Naive thymus-derived CD4-positive, alpha-beta T cell (primary cell): ENCODE measurements around the gene HIP1R. TPM values are rescaled to one million over a fixed set of nuclear protein-coding genes. Genes with fewer than 3 reads are reported as not detected.
"Not testable (repeated sequence)": the region's sequence is repeated elsewhere in the genome, so short reads cannot be mapped to it uniquely, and the experiment has no call there.

ENCODE experiments used
- ATAC-seq: fragments of 150-1000 bp; cut with Tn5 transposase; 2 replicates; pipeline ENCODE4 v1.10.0; 2021; ENCODE audit warnings: mild to moderate bottlenecking, moderate library complexity
- CTCF ChIA-PET: fragments of 350-600 bp; sonication (Branson Sonifier 250); formaldehyde crosslinking; loops from one replicate; lab custom pipeline; 2021; ENCODE audit warnings: antibody characterized with exemption; lab: Charles Lee
- POLR2A ChIA-PET: fragments of 350-600 bp; sonication (Branson Sonifier 250); formaldehyde crosslinking; loops from one replicate; lab custom pipeline; 2021; ENCODE audit warnings: antibody characterized with exemption, inconsistent platforms; lab: Charles Lee
- DNase-seq, 9 donors: peaks; one replicate each; pipeline versions ENCODE4 v3.0.0 to v3.0.0-alpha.2; 2020 to 2022; ENCODE audit warnings: mixed read lengths in 1 of 9
- H3K27ac ChIP-seq: one replicate; pipeline ENCODE4 v1.7.0; 2013; ENCODE audit warnings: mild to moderate bottlenecking, low read depth, low read length, moderate library complexity
- H3K27me3 ChIP-seq, 2 donors: one replicate each; pipeline ENCODE4 v1.7.0; 2013; ENCODE audit warnings: low read length in 2 of 2, mild to moderate bottlenecking in 2 of 2, moderate library complexity in 2 of 2; ENCODE audit not compliant: control insufficient read depth in 2 of 2, insufficient read depth in 2 of 2
- H3K36me3 ChIP-seq, 3 experiments: 1 replicate in 2 of 3; 2 replicates in 1 of 3; pipeline ENCODE4 v1.7.0; 2013; ENCODE audit warnings: low read length in 3 of 3, mild to moderate bottlenecking in 3 of 3, moderate library complexity in 1 of 3; ENCODE audit not compliant: insufficient read depth in 3 of 3, control insufficient read depth in 2 of 3
- H3K4me1 ChIP-seq, 2 donors: one replicate each; pipeline ENCODE4 v1.7.0; 2013; ENCODE audit warnings: low read length in 2 of 2, mild to moderate bottlenecking in 2 of 2, moderate library complexity in 1 of 2; ENCODE audit not compliant: control insufficient read depth in 2 of 2, insufficient read depth in 2 of 2
- H3K4me3 ChIP-seq: 2 replicates; pipeline ENCODE4 v1.7.0; 2013; ENCODE audit warnings: mild to moderate bottlenecking, low read length
- H3K9me3 ChIP-seq, 3 experiments: 1 replicate in 2 of 3; 2 replicates in 1 of 3; pipeline ENCODE4 v1.7.0; 2013; ENCODE audit warnings: low read length in 3 of 3; ENCODE audit not compliant: control insufficient read depth in 2 of 3
- H3K27ac Mint-ChIP-seq, 9 donors: one replicate each; pipeline ENCODE4 v1.8.0; 2020 to 2022; ENCODE audit warnings: mixed read lengths in 9 of 9, mild to moderate bottlenecking in 8 of 9, moderate library complexity in 5 of 9, inconsistent platforms in 2 of 9
- H3K27me3 Mint-ChIP-seq, 5 donors: one replicate each; pipeline ENCODE4 v1.8.0; 2021 to 2022; ENCODE audit warnings: mixed read lengths in 5 of 5, mild to moderate bottlenecking in 1 of 5
- H3K36me3 Mint-ChIP-seq, 5 donors: one replicate each; pipeline ENCODE4 v1.8.0; 2020 to 2022; ENCODE audit warnings: mixed read lengths in 5 of 5, mild to moderate bottlenecking in 3 of 5, inconsistent platforms in 1 of 5
- H3K4me1 Mint-ChIP-seq, 7 donors: one replicate each; pipeline ENCODE4 v1.8.0; 2020 to 2022; ENCODE audit warnings: mixed read lengths in 7 of 7, mild to moderate bottlenecking in 3 of 7, inconsistent platforms in 1 of 7
- H3K4me3 Mint-ChIP-seq, 10 donors: one replicate each; pipeline ENCODE4 v1.8.0; 2020 to 2022; ENCODE audit warnings: mild to moderate bottlenecking in 10 of 10, mixed read lengths in 10 of 10, moderate library complexity in 6 of 10, inconsistent platforms in 2 of 10
- H3K9me3 Mint-ChIP-seq, 11 donors: one replicate each; pipeline ENCODE4 v1.8.0; 2020 to 2022; ENCODE audit warnings: mixed read lengths in 11 of 11, mild to moderate bottlenecking in 4 of 11, inconsistent platforms in 1 of 11, moderate library complexity in 1 of 11
- intact Hi-C, 2 donors: fragments of 100-400 bp; cut with micrococcal nuclease; formaldehyde crosslinking; loops; one replicate each; pipeline ENCODE4 v1.15.1; 2023
- polyA plus RNA-seq, 2 donors: library from polyadenylated mRNA; unstranded; fragments of 300-500 nt; fragmentation: Illumina TruSeq; gene quantifications; one replicate each; pipeline ENCODE4 v1.2.3, GENCODE V29; 2021
- total RNA-seq, 6 experiments: library from RNA in 5 of 6; stranded (reverse) in 5 of 6; gene quantifications; 1 replicate in 5 of 6; 2 replicates in 1 of 6; pipeline ENCODE4 v1.2.3 and lab custom pipeline; 2021 to 2026

HIP1R gene
- total and polyA plus RNA-seq, 7 experiments from 2014 or later = 7.0 to 162 (median 87.2) TPM

DNA sequence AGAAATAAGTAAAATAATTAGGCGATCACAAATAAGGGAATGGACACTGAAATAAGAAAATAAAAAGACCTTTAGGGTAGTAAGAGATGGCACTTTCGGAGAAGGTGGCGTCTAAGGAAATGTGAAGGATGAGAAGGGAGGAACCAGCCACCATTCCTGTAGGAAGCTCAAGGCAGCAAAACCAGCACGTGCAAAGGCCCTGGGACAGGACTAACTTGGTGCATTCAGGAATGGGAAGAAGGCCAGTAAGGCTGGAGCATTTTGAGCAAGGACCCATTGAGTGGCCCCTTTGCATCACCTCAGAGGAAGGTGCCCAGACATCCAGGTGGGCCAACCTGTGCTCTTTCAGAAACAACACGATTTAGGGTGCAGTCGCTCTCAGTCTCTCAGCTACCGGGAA lies 61.4 kb downstream of the HIP1R start:
- no peaks in the 10 kb centered on the region for H3K27me3 ChIP-seq
- POLR2A ChIA-PET = interaction anchor here (0.5 to 7.2 kb wide), 11 partner anchors 8 to 78 kb away, joined by 3 to 66 read pairs (median 5); partner anchors contain the start of gene OGFOD2
- H3K27me3 Mint-ChIP-seq = peaks cover 0 to 13% (median 0%) of the 10 kb centered on the region in 5 donors
- H3K4me3 Mint-ChIP-seq = peak overlapping the region; percentile 86 to 99 (median 95)
- intact Hi-C loops = loop anchor here (1.0 to 10.0 kb wide), 4 partner anchors 34 to 372 kb away; partner anchors contain the start of genes KNTC1 (in 1 of the 2), MPHOSPH9 (in 1 of the 2), MTRFR (in 1 of the 2) and RSRC2 (in 1 of the 2)
- peaks cover 0 to 32% (median 0%) of the 10 kb centered on the region in 5 donors for H3K36me3 Mint-ChIP-seq
- peaks cover 68 to 96% (median 86%) of the 10 kb centered on the region in 7 donors for H3K4me1 Mint-ChIP-seq
- DNase-seq (no peak), ATAC-seq (no peak)
- no peaks in the 10 kb centered on the region for H3K9me3 ChIP-seq
- peaks cover 59 to 75% of the 10 kb centered on the region in 2 donors for H3K4me1 ChIP-seq
- peaks cover 0 to 5% (median 0%) of the 10 kb centered on the region in 11 donors for H3K9me3 Mint-ChIP-seq
- H3K27ac Mint-ChIP-seq = peak overlapping the region; percentile 72 to 100 (median 99)
- H3K4me3 ChIP-seq = no peak overlapping the region
- peak overlapping the region; percentile 97 for H3K27ac ChIP-seq
- CTCF ChIA-PET = interaction anchor here (1.1 to 2.7 kb wide), 3 partner anchors 25 to 103 kb away, joined by 3 to 11 read pairs (median 10); no protein-coding TSS in a partner anchor
- H3K36me3 ChIP-seq = peaks cover 0 to 5% (median 0%) of the 10 kb centered on the region in 3 experiments

DNA sequence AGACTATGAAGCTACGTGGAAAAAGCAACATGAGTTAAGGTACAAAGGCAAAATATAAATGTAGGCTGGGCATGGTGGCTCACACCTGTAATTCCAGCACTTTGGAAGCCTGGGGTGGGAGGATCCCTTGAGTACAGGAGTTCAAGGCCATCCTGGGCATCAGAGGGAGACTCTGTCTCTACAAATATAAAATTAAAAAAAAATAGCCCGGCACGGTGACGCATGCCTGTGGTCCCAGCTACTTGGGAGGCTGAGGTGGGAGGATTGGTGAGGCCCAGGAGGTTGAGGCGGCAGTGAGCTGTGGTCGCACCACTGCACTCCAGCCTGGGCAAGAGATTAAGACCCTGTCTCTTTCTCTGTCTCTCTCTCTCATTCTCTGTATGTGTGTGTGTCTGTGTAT lies 64.6 kb downstream of the HIP1R start:
- H3K27me3 Mint-ChIP-seq = peaks cover 0 to 25% (median 0%) of the 10 kb centered on the region in 5 donors
- POLR2A ChIA-PET = interaction anchor here (0.6 to 2.9 kb wide), 10 partner anchors 9 to 1499 kb away, joined by 3 to 11 read pairs (median 4); partner anchors contain the start of gene PITPNM2
- peaks cover 0 to 5% (median 0%) of the 10 kb centered on the region in 11 donors for H3K9me3 Mint-ChIP-seq
- H3K4me1 ChIP-seq = peaks cover 42 to 57% of the 10 kb centered on the region in 2 donors
- ATAC-seq (no peak), DNase-seq (no peak)
- H3K27me3 ChIP-seq = no peaks in the 10 kb centered on the region
- H3K4me3 ChIP-seq = no peak overlapping the region
- peaks cover 0 to 17% (median 0%) of the 10 kb centered on the region in 5 donors for H3K36me3 Mint-ChIP-seq
- H3K27ac ChIP-seq = peak overlapping the region; percentile 66
- H3K4me1 Mint-ChIP-seq = peaks cover 39 to 77% (median 69%) of the 10 kb centered on the region in 7 donors
- peak overlapping the region in 8 of 10 donors; percentile 30 to 97 (median 40) for H3K4me3 Mint-ChIP-seq
- intact Hi-C loops = loop anchor here (2.0 to 10.0 kb wide), 5 partner anchors 38 to 375 kb away; partner anchors contain the start of genes KNTC1 (in 1 of the 2), MPHOSPH9 (in 1 of the 2), MTRFR (in 1 of the 2) and OGFOD2 (in 1 of the 2)
- H3K36me3 ChIP-seq = peaks cover 0 to 5% (median 0%) of the 10 kb centered on the region in 3 experiments
- H3K9me3 ChIP-seq = no peaks in the 10 kb centered on the region
- CTCF ChIA-PET = interaction anchor here (1.2 kb wide), 1 partner anchor 28 kb away, joined by 4 read pairs; no protein-coding TSS in a partner anchor
- peak overlapping the region; percentile 76 to 100 (median 93) for H3K27ac Mint-ChIP-seq

DNA sequence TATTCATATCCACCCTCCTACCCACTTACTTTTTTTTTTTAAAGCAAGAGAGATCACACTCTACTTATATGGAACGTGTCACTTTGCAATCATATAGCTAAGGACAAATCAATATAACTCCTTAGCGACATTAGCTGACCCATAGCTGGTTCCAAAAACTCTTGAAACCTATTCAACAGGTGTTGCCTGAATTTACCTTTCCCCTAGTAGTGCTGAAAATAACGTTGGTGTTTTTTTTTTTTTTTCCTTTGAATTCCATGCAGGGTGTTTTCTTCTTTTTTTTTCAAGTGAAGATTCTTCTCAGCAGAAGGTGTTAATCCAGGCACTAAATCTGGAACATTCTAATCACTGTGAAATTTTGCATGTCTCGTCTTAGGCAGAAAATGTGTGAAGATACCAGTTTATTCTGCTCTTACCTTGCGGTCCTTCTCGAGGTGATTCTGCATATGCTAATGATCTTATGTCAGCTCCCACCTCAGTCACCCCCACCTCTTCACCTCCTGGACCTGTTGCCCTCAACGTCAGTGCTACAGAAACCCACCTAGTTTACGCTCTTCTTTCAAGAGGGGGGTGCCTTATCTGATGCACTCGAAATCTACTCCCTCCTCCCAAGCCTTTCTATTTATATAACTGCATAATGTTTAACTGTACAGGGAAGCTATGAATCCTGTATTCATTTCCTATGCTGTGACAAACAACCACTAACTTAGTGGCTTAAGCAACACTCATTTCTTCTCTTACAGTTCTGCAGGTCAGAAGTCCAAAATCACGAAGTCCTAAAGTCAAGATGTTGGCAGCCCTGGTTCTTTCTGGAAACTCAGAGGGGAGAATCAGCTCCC lies 67.8 kb downstream of the HIP1R start:
- no peaks in the 10 kb centered on the region for H3K27me3 ChIP-seq
- Mint-ChIP-seq H3K27ac (peak overlapping the region in 7 of 9 donors; percentile 1 to 85 (median 62)), H3K4me1 (peaks cover 22 to 49% (median 42%) of the 10 kb centered on the region in 7 donors), H3K9me3 (no peaks in the 10 kb centered on the region), H3K4me3 (no peak overlapping the region), H3K27me3 (peaks cover 0 to 14% (median 0%) of the 10 kb centered on the region in 5 donors), H3K36me3 (peaks cover 0 to 3% (median 0%) of the 10 kb centered on the region in 5 donors)
- no peak overlapping the region for H3K4me3 ChIP-seq
- DNase-seq = no peak
- intact Hi-C loops = no loop called here
- CTCF ChIA-PET = interaction anchor here (1.6 kb wide), 1 partner anchor 42 kb away, joined by 3 read pairs; no protein-coding TSS in a partner anchor
- no peaks in the 10 kb centered on the region for H3K36me3 ChIP-seq
- POLR2A ChIA-PET = interaction anchor here (1.0 to 1.3 kb wide), 2 partner anchors 9 to 23 kb away, joined by 3 read pairs; no protein-coding TSS in a partner anchor
- H3K9me3 ChIP-seq = no peaks in the 10 kb centered on the region
- H3K4me1 ChIP-seq = peaks cover 33 to 35% of the 10 kb centered on the region in 2 donors
- H3K27ac ChIP-seq = no peak overlapping the region
- no peak for ATAC-seq

DNA sequence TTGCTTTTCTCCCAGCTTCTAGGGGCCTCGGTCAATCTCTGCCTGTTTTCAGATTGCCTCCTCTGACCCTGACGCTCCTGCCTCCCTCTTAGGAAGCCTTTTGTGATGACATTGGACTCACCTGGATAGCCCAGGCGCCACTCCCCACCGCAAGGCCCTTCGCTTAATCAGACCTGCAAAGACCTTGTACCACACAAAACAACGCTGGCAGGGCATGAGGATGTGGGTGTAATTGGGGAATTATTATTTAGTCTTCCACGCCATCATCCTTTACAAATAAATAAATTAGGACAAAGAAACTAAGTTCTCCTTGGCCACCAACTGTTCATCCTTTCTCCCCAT lies 68.4 kb downstream of the HIP1R start:
- CTCF ChIA-PET = interaction anchor here (1.6 kb wide), 1 partner anchor 42 kb away, joined by 3 read pairs; no protein-coding TSS in a partner anchor

DNA sequence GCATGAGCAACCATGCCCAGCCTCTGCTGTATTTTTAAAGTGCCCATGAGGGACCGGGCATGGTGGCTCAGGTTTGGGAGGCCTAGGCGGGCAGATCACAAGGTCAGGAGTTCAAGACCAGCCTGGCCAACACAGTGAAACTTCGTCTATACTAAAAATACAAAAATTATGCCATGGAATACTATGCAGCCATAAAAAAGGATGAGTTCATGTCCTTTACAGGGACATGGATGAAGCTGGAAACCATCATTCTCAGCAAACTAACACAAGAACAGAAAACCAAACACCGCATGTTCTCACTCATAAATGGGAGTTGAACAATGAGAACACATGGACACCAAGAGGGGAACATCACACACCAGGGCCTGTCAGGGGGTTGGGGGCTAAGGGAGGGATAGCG lies 70.0 kb downstream of the HIP1R start:
- peaks cover 10 to 27% (median 21%) of the 10 kb centered on the region in 7 donors for H3K4me1 Mint-ChIP-seq
- H3K27me3 ChIP-seq, POLR2A ChIA-PET, DNase-seq, ATAC-seq, H3K36me3 Mint-ChIP-seq, H3K9me3 Mint-ChIP-seq, H3K4me3 Mint-ChIP-seq, H3K4me3 ChIP-seq, CTCF ChIA-PET, H3K36me3 ChIP-seq, intact Hi-C loops, H3K27ac ChIP-seq, H3K9me3 ChIP-seq: not testable (repeated sequence)
- peaks cover 0 to 23% (median 0%) of the 10 kb centered on the region in 5 donors for H3K27me3 Mint-ChIP-seq
- peaks cover 13 to 14% of the 10 kb centered on the region in 2 donors for H3K4me1 ChIP-seq
- H3K27ac Mint-ChIP-seq = peak overlapping the region in 1 of 9 donors; percentile 45

More for the DNA sequence above, 68.4 kb downstream of the HIP1R start:
- H3K9me3 Mint-ChIP-seq = no peaks in the 10 kb centered on the region
- H3K27me3 ChIP-seq = no peaks in the 10 kb centered on the region
- ATAC-seq (no peak), DNase-seq (no peak)
- no peak overlapping the region for H3K27ac ChIP-seq
- H3K27me3 Mint-ChIP-seq = peaks cover 0 to 14% (median 0%) of the 10 kb centered on the region in 5 donors
- H3K4me3 ChIP-seq = no peak overlapping the region
- peaks cover 16 to 43% (median 37%) of the 10 kb centered on the region in 7 donors for H3K4me1 Mint-ChIP-seq
- POLR2A ChIA-PET = interaction anchor here (1.0 to 1.3 kb wide), 2 partner anchors 10 to 24 kb away, joined by 3 read pairs; no protein-coding TSS in a partner anchor
- no peaks in the 10 kb centered on the region for H3K36me3 ChIP-seq
- peak overlapping the region in 5 of 9 donors; percentile 1 to 65 (median 48) for H3K27ac Mint-ChIP-seq
- peaks cover 28 to 30% of the 10 kb centered on the region in 2 donors for H3K4me1 ChIP-seq
- no peak overlapping the region for H3K4me3 Mint-ChIP-seq
- H3K9me3 ChIP-seq = no peaks in the 10 kb centered on the region
- intact Hi-C loops = no loop called here
- peaks cover 0 to 3% (median 0%) of the 10 kb centered on the region in 5 donors for H3K36me3 Mint-ChIP-seq

DNA sequence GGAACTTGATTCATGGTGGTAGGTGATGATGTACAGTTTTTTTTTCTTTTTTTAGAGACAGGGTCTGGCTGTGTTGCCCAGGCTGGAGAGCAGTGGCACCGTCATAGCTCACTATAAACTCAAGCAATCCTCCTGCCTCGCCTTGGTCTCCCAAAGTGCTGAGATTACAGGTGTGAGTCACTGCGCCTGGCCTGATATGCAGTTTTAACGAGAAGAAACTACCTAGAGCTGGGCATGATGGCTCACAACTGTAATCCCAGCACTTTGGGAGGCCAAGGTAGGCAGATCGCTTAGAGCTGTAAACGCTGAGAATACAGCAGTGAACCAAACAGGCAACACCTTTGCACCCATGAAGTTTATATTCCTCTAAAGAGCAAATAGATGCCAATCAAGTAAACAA lies 73.7 kb downstream of the HIP1R start:
- H3K27ac Mint-ChIP-seq = no peak overlapping the region
- POLR2A ChIA-PET = interaction anchor here (0.6 kb wide), 1 partner anchor 19 kb away, joined by 3 read pairs; no protein-coding TSS in a partner anchor
- H3K36me3 ChIP-seq = no peaks in the 10 kb centered on the region
- H3K4me3 Mint-ChIP-seq = no peak overlapping the region
- peaks cover 0 to 15% (median 0%) of the 10 kb centered on the region in 5 donors for H3K27me3 Mint-ChIP-seq
- no peaks in the 10 kb centered on the region for H3K4me1 ChIP-seq
- no peaks in the 10 kb centered on the region for H3K9me3 ChIP-seq
- DNase-seq = no peak
- intact Hi-C loops = no loop called here
- H3K36me3 Mint-ChIP-seq = peaks cover 0 to 2% (median 0%) of the 10 kb centered on the region in 5 donors
- CTCF ChIA-PET = interaction anchor here (0.5 kb wide), 1 partner anchor 104 kb away, joined by 3 read pairs; no protein-coding TSS in a partner anchor
- H3K4me3 ChIP-seq = no peak overlapping the region
- ATAC-seq = no peak
- H3K4me1 Mint-ChIP-seq = peaks cover 0 to 4% (median 0%) of the 10 kb centered on the region in 7 donors
- no peaks in the 10 kb centered on the region for H3K9me3 Mint-ChIP-seq
- H3K27me3 ChIP-seq = no peaks in the 10 kb centered on the region
- no peak overlapping the region for H3K27ac ChIP-seq
